Measurements from ENCODE around the gene PLCG1.
"Not testable (repeated sequence)": the region's sequence is repeated elsewhere in the genome, so short reads cannot be mapped to it uniquely, and the experiment has no call there.

PLCG1 gene

GRCh38 chr20:41121399-41121798, 15.9 kb upstream of the PLCG1 start:
- no peak for DNase-seq

GRCh38 chr20:41123631-41124030, 13.7 kb upstream of the PLCG1 start:
- DNase-seq: no peak

- DNase-seq: no peak
Measured at GRCh38 chr20:41124451-41125094, 12.8 kb upstream of the PLCG1 start.

- no peak for DNase-seq
Measured at GRCh38 chr20:41125530-41126457, 11.5 kb upstream of the PLCG1 start.

GRCh38 chr20:41126719-41127118, 10.6 kb upstream of the PLCG1 start:
- no peak for DNase-seq

GRCh38 chr20:41128317-41128716, 9.0 kb upstream of the PLCG1 start:
- not testable (repeated sequence) for DNase-seq

- no peak for DNase-seq
Measured at GRCh38 chr20:41131594-41132387, 5.6 kb upstream of the PLCG1 start.

- not testable (repeated sequence) for DNase-seq
Measured at GRCh38 chr20:41132388-41132775, 5.0 kb upstream of the PLCG1 start.

- no peak for DNase-seq
Measured at GRCh38 chr20:41133709-41134361, 3.5 kb upstream of the PLCG1 start.

- no peak for DNase-seq
Measured at GRCh38 chr20:41134362-41135186, 2.8 kb upstream of the PLCG1 start.

GRCh38 chr20:41135187-41135887, 2.0 kb upstream of the PLCG1 start:
- no peak for DNase-seq

GRCh38 chr20:41135888-41136679, 1.3 kb upstream of the PLCG1 start:
- DNase-seq: no peak

- peak; percentile 91 for DNase-seq
Measured at GRCh38 chr20:41137614-41138474, 501 bp downstream of the PLCG1 start.

- DNase-seq: peak; percentile 66
Measured at GRCh38 chr20:41138475-41139226, 1.3 kb downstream of the PLCG1 start.

- DNase-seq: no peak
Measured at GRCh38 chr20:41139227-41140093, 2.1 kb downstream of the PLCG1 start.

GRCh38 chr20:41140226-41141133, 3.1 kb downstream of the PLCG1 start:
- no peak for DNase-seq
